SK-N-SH treated with all-trans-retinoic acid at 6 μM for 48 hours (cell line): ENCODE data around the gene OR10T2.
"Not testable (repeated sequence)": the region's sequence is repeated elsewhere in the genome, so short reads cannot be mapped to it uniquely, and the experiment has no call there.

ENCODE experiments used
- ATAC-seq: fragments of 200-7000 bp; cut with Tn5 transposase; 3 replicates; pipeline ENCODE4 v1.9.1; 2020; ENCODE audit warnings: mild to moderate bottlenecking, moderate library complexity
- BACH2 ChIP-seq: fragments of 250-450 bp; sonication (Bioruptor Pico); IDR thresholded peaks from 2 replicates; pipeline ENCODE4 v1.9.0; 2021; ENCODE audit warnings: mild to moderate bottlenecking, borderline replicate concordance
- CSDC2 ChIP-seq: fragments of 250-450 bp; sonication (Bioruptor Pico); IDR thresholded peaks from 2 replicates; pipeline ENCODE4 v1.5.0; 2020; ENCODE audit warnings: mild to moderate bottlenecking, moderate library complexity
- ESRRG ChIP-seq: fragments of 250-450 bp; sonication (Bioruptor Pico); IDR thresholded peaks from 2 replicates; pipeline ENCODE4 v1.6.1; 2021; ENCODE audit warnings: mild to moderate bottlenecking
- ISL1 ChIP-seq: fragments of 250-450 bp; sonication (Bioruptor Pico); IDR thresholded peaks from 2 replicates; pipeline ENCODE4 v2.1.2; 2022; ENCODE audit warnings: mild to moderate bottlenecking, moderate library complexity
- OSR1 ChIP-seq: fragments of 250-450 bp; sonication (Bioruptor Pico); IDR thresholded peaks from 2 replicates; pipeline ENCODE4 v1.8.0; 2022; ENCODE audit warnings: moderate library complexity, mild to moderate bottlenecking, inconsistent platforms
- RARB ChIP-seq: fragments of 250-450 bp; sonication (Bioruptor Pico); IDR thresholded peaks from 2 replicates; pipeline ENCODE4 v1.8.0; 2021; ENCODE audit warnings: mild to moderate bottlenecking, moderate library complexity
- SNAI2 ChIP-seq: fragments of 250-450 bp; sonication (Bioruptor Pico); IDR thresholded peaks from 2 replicates; pipeline ENCODE4 v1.5.0; 2020; ENCODE audit warnings: mild to moderate bottlenecking, moderate library complexity
- TCF4 ChIP-seq: fragments of 250-450 bp; sonication (Bioruptor Pico); IDR thresholded peaks from 2 replicates; pipeline ENCODE4 v1.8.0; 2021; ENCODE audit warnings: mild to moderate bottlenecking, moderate library complexity, borderline replicate concordance
- TSHZ2 ChIP-seq: fragments of 250-450 bp; sonication (Bioruptor Pico); IDR thresholded peaks from 2 replicates; pipeline ENCODE4 v1.5.0; 2020; ENCODE audit warnings: mild to moderate bottlenecking, moderate library complexity
- ZC3H10 ChIP-seq: fragments of 250-450 bp; sonication (Bioruptor Pico); IDR thresholded peaks from 2 replicates; pipeline ENCODE4 v1.5.1; 2021; ENCODE audit warnings: mild to moderate bottlenecking, moderate library complexity
- ZFP3 ChIP-seq: fragments of 250-450 bp; sonication (Bioruptor Pico); IDR thresholded peaks from 2 replicates; pipeline ENCODE4 v1.5.0; 2020; ENCODE audit warnings: mild to moderate bottlenecking, moderate library complexity
- ZFP30 ChIP-seq: fragments of 450-650 bp; formaldehyde crosslinking; IDR thresholded peaks from 2 replicates; pipeline ENCODE4 v1.5.0; 2022; ENCODE audit warnings: mild to moderate bottlenecking, moderate library complexity
- ZNF565 ChIP-seq: fragments of 450-650 bp; formaldehyde crosslinking; conservative IDR thresholded peaks from 2 replicates; pipeline ENCODE4 v1.5.0; 2020; ENCODE audit warnings: low read depth, mild to moderate bottlenecking, moderate library complexity
- ZNF70 ChIP-seq: fragments of 450-650 bp; formaldehyde crosslinking; IDR thresholded peaks from 2 replicates; pipeline ENCODE4 v1.5.0; 2020; ENCODE audit warnings: mild to moderate bottlenecking, moderate library complexity
- ZNF8 ChIP-seq: fragments of 450-650 bp; formaldehyde crosslinking; IDR thresholded peaks from 2 replicates; pipeline ENCODE4 v1.5.0; 2020; ENCODE audit warnings: mild to moderate bottlenecking, moderate library complexity
- TF ChIP-seq, protein P1 (sequence below): fragments of 250-450 bp; sonication (Bioruptor Pico); IDR thresholded peaks from 2 replicates; pipeline ENCODE4 v1.8.0; 2020; ENCODE audit warnings: mild to moderate bottlenecking, moderate library complexity, borderline replicate concordance
- TF ChIP-seq, protein P2 (sequence below): fragments of 250-450 bp; sonication (Bioruptor Pico); IDR thresholded peaks from 2 replicates; pipeline ENCODE4 v1.5.1; 2021; ENCODE audit warnings: mild to moderate bottlenecking, moderate library complexity
- TF ChIP-seq, protein P3 (sequence below): fragments of 250-450 bp; sonication (Bioruptor Pico); IDR thresholded peaks from 2 replicates; pipeline ENCODE4 v1.8.0; 2021; ENCODE audit warnings: low read depth, mild to moderate bottlenecking, moderate library complexity, borderline replicate concordance

Gene OR10T2

DNA sequence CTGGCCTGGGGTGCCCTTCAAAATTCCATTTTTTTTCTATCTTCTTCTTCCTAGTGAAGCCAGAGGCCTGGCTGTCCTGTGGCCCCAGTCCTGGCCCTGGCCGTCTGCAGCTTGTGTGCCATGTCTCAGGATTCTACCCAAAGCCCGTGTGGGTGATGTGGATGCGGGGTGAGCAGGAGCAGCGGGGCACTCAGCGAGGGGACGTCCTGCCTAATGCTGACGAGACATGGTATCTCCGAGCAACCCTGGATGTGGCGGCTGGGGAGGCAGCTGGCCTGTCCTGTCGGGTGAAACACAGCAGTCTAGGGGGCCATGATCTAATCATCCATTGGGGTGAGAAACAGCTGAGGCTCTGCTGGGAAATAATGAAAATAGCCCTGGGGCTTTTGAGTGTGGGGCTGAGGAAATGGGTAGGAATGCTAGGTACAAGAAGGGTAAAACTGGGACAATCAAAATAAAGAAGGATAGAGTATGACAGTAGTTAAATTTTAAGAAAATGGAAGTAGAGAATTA, 43.4 kb downstream of the OR10T2 start:
- no peak for ATAC-seq
- no peak for TF ChIP-seq ZFP3 (CRISPR knock-in tag)
- TF ChIP-seq, protein P1, sequence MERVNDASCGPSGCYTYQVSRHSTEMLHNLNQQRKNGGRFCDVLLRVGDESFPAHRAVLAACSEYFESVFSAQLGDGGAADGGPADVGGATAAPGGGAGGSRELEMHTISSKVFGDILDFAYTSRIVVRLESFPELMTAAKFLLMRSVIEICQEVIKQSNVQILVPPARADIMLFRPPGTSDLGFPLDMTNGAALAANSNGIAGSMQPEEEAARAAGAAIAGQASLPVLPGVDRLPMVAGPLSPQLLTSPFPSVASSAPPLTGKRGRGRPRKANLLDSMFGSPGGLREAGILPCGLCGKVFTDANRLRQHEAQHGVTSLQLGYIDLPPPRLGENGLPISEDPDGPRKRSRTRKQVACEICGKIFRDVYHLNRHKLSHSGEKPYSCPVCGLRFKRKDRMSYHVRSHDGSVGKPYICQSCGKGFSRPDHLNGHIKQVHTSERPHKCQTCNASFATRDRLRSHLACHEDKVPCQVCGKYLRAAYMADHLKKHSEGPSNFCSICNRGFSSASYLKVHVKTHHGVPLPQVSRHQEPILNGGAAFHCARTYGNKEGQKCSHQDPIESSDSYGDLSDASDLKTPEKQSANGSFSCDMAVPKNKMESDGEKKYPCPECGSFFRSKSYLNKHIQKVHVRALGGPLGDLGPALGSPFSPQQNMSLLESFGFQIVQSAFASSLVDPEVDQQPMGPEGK (CRISPR knock-in tag), result no peak
- TF ChIP-seq ZNF70, result no peak

- TF ChIP-seq, protein P2, sequence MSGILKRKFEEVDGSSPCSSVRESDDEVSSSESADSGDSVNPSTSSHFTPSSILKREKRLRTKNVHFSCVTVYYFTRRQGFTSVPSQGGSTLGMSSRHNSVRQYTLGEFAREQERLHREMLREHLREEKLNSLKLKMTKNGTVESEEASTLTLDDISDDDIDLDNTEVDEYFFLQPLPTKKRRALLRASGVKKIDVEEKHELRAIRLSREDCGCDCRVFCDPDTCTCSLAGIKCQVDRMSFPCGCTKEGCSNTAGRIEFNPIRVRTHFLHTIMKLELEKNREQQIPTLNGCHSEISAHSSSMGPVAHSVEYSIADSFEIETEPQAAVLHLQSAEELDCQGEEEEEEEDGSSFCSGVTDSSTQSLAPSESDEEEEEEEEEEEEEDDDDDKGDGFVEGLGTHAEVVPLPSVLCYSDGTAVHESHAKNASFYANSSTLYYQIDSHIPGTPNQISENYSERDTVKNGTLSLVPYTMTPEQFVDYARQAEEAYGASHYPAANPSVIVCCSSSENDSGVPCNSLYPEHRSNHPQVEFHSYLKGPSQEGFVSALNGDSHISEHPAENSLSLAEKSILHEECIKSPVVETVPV, result no peak
- TF ChIP-seq RARB (CRISPR knock-in tag) (no peak), CSDC2 (no peak), ISL1 (CRISPR knock-in tag) (no peak), TCF4 (no peak), BACH2 (CRISPR knock-in tag) (no peak), ZC3H10 (CRISPR knock-in tag) (no peak), ZNF8 (no peak), ZNF565 (CRISPR knock-in tag) (no peak), ZNF70 (no peak)
- TF ChIP-seq, protein P3, sequence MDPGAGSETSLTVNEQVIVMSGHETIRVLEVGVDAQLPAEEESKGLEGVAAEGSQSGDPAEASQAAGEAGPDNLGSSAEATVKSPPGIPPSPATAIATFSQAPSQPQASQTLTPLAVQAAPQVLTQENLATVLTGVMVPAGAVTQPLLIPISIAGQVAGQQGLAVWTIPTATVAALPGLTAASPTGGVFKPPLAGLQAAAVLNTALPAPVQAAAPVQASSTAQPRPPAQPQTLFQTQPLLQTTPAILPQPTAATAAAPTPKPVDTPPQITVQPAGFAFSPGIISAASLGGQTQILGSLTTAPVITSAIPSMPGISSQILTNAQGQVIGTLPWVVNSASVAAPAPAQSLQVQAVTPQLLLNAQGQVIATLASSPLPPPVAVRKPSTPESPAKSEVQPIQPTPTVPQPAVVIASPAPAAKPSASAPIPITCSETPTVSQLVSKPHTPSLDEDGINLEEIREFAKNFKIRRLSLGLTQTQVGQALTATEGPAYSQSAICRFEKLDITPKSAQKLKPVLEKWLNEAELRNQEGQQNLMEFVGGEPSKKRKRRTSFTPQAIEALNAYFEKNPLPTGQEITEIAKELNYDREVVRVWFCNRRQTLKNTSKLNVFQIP (CRISPR knock-in tag), result no peak
- ATAC-seq, result no peak
Measured at GRCh38 chr1:158354255-158354654, 45.0 kb downstream of the OR10T2 start.

GRCh38 chr1:158353303-158354075, 45.8 kb downstream of the OR10T2 start, which contains the start of gene CD1E:
CD1E (plus strand) TSS chr1:158353894; CDS start chr1:158353989, 95 bp downstream.
- ATAC-seq, result no peak
- TF ChIP-seq ESRRG (no peak), TSHZ2 (CRISPR knock-in tag) (no peak), TCF4 (no peak), ZFP30 (CRISPR knock-in tag) (no peak), OSR1 (CRISPR knock-in tag) (no peak), ZNF70 (no peak), RARB (CRISPR knock-in tag) (no peak), ISL1 (CRISPR knock-in tag) (no peak), SNAI2 (CRISPR knock-in tag) (no peak)
- TF ChIP-seq, protein P2, result no peak
- TF ChIP-seq, protein P3 (CRISPR knock-in tag), result no peak

DNA sequence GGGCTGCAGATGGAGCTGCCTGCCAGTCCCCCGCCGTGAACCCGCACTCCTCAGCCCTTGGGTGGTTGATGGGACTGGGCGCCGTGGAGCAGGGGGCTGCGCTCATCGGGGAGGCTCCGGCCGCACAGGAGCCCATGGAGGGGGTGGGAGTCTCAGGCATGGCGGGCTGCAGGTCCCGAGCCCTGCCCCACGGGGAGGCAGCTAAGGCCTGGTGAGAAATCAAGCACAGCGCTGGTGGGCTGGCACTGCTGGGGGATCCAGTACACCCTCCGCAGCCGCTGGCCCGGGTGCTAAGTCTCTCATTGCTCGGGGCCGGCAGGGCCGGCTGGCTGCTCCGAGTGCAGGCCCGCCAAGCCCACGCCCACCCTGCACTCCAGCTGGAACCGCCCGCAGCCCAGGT, 50.3 kb downstream of the OR10T2 start:
- ATAC-seq, result not testable (repeated sequence)
